Cardiac muscle cell (in vitro differentiated cells and primary cell): Measurements from ENCODE around the gene CASP2. TPM values are rescaled to one million over a fixed set of nuclear protein-coding genes. Genes with fewer than 3 reads are reported as not detected.
A peak's percentile ranks its signal among the peaks of the same experiment; 100 is the strongest.

Source experiments
- DNase-seq, 2 donors: peaks; one replicate each; pipeline versions ENCODE4 v3.0.0 to v3.0.0-alpha.2; 2010 to 2017; ENCODE audit warnings: low read depth in 1 of 2, low spot score in 1 of 2
- H3K27ac ChIP-seq: fragments of 200-600 bp; sonication (generic); 2 replicates; pipeline ENCODE4 v1.5.1; 2016
- H3K27me3 ChIP-seq: fragments of 200-600 bp; sonication (generic); 2 replicates; pipeline ENCODE4 v1.6.0; 2016; ENCODE audit warnings: control low read depth
- H3K36me3 ChIP-seq: fragments of 200-600 bp; sonication (generic); 2 replicates; pipeline ENCODE4 v1.5.1; 2016; ENCODE audit warnings: control low read depth
- H3K4me1 ChIP-seq: fragments of 200-600 bp; sonication (generic); 2 replicates; pipeline ENCODE4 v1.8.1; 2017; ENCODE audit warnings: low read depth, mild to moderate bottlenecking, mixed run types
- H3K4me3 ChIP-seq: fragments of 200-600 bp; sonication (generic); 2 replicates; pipeline ENCODE4 v1.5.1; 2016; ENCODE audit warnings: mild to moderate bottlenecking
- H3K9me3 ChIP-seq: fragments of 200-600 bp; sonication (generic); 2 replicates; pipeline ENCODE4 v1.5.1; 2017; ENCODE audit warnings: low read depth, mild to moderate bottlenecking, control low read depth
- polyA plus RNA-seq: library from polyadenylated mRNA; unstranded; fragments of >200 nt; fragmentation: Nextera tagmentation; extraction: Ambion mirVana; gene quantifications from 2 replicates; pipeline ENCODE4 v1.2.1, GENCODE V29; 2016
- total RNA-seq: library from RNA; depleted of rRNA; stranded (reverse); fragments of >200 nt; gene quantifications from 2 replicates; pipeline ENCODE4 v1.2.3, GENCODE V29; 2016
- TF ChIP-seq, protein P1 (sequence below): IDR thresholded peaks from 2 replicates; pipeline ENCODE4 v1.5.1; 2012; ENCODE audit warnings: low read depth, mild to moderate bottlenecking, low read length

Gene CASP2
- total and polyA plus RNA-seq, 2 experiments from 2014 or later = 8.9 to 11.1 TPM

GRCh38 chr7:143284591-143285469 is 3.3 kb upstream of the CASP2 start, which contains the start of gene TMEM139:
TMEM139 (plus strand) TSS chr7:143284958; CDS start chr7:143285958, 1,000 bp downstream.
- H3K9me3 ChIP-seq = no peaks in the 10 kb centered on the region
- TF ChIP-seq, protein P1, sequence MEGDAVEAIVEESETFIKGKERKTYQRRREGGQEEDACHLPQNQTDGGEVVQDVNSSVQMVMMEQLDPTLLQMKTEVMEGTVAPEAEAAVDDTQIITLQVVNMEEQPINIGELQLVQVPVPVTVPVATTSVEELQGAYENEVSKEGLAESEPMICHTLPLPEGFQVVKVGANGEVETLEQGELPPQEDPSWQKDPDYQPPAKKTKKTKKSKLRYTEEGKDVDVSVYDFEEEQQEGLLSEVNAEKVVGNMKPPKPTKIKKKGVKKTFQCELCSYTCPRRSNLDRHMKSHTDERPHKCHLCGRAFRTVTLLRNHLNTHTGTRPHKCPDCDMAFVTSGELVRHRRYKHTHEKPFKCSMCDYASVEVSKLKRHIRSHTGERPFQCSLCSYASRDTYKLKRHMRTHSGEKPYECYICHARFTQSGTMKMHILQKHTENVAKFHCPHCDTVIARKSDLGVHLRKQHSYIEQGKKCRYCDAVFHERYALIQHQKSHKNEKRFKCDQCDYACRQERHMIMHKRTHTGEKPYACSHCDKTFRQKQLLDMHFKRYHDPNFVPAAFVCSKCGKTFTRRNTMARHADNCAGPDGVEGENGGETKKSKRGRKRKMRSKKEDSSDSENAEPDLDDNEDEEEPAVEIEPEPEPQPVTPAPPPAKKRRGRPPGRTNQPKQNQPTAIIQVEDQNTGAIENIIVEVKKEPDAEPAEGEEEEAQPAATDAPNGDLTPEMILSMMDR = no peak
- H3K36me3 ChIP-seq = no peaks in the 10 kb centered on the region
- H3K27me3 ChIP-seq = no peaks in the 10 kb centered on the region
- H3K4me1 ChIP-seq = peaks cover 3% of the 10 kb centered on the region
- no peak within 1 kb of the TSS for H3K27ac ChIP-seq
- DNase-seq = peak in 1 of 2 donors; percentile 42
- no peak within 1 kb of the TSS for H3K4me3 ChIP-seq

DNA sequence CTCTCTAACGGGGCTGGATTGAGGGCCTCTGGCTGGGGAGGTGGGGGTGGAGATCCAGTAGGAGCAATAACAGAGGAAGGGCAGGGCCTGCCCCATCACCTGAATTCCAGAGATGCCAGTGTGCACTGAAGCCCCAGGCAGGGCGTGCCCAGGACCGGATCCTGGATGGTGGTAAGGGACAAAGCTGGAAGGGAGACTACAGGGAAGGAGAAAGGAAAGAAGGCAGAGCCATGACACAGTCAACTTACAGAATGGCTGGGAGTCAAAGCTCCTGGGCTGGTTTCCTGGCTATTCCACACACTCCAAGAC is 2.7 kb upstream of the CASP2 start:
- DNase-seq = no peak
- H3K36me3 ChIP-seq = no peaks in the 10 kb centered on the region
- H3K4me3 ChIP-seq = no peak overlapping the region
- TF ChIP-seq, protein P1 = no peak
- no peak overlapping the region for H3K27ac ChIP-seq
- H3K9me3 ChIP-seq = no peaks in the 10 kb centered on the region
- H3K4me1 ChIP-seq = peaks cover 3% of the 10 kb centered on the region
- no peaks in the 10 kb centered on the region for H3K27me3 ChIP-seq

GRCh38 chr7:143285806-143286521 is 2.2 kb upstream of the CASP2 start:
- no peaks in the 10 kb centered on the region for H3K36me3 ChIP-seq

DNA sequence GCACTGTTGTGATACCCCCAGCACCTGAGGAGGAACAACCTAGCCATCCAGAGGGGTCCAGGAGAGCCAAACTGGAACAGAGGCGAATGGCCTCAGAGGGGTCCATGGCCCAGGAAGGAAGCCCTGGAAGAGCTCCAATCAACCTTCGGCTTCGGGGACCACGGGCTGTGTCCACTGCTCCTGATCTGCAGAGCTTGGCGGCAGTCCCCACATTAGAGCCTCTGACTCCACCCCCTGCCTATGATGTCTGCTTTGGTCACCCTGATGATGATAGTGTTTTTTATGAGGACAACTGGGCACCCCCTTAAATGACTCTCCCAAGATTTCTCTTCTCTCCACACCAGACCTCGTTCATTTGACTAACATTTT is 1.6 kb upstream of the CASP2 start:
- Histone ChIP-seq H3K4me1 (peaks cover 3% of the 10 kb centered on the region), H3K36me3 (no peaks in the 10 kb centered on the region), H3K27me3 (no peaks in the 10 kb centered on the region), H3K9me3 (no peaks in the 10 kb centered on the region), H3K27ac (no peak overlapping the region), H3K4me3 (no peak overlapping the region)
- no peak for DNase-seq
- TF ChIP-seq, protein P1 = no peak

More at GRCh38 chr7:143285806-143286521, 2.2 kb upstream of the CASP2 start:
- H3K9me3 ChIP-seq = no peaks in the 10 kb centered on the region
- no peak for DNase-seq
- H3K27me3 ChIP-seq = no peaks in the 10 kb centered on the region
- no peak overlapping the region for H3K27ac ChIP-seq
- no peak overlapping the region for H3K4me3 ChIP-seq
- TF ChIP-seq, protein P1 = no peak
- peaks cover 3% of the 10 kb centered on the region for H3K4me1 ChIP-seq

DNA sequence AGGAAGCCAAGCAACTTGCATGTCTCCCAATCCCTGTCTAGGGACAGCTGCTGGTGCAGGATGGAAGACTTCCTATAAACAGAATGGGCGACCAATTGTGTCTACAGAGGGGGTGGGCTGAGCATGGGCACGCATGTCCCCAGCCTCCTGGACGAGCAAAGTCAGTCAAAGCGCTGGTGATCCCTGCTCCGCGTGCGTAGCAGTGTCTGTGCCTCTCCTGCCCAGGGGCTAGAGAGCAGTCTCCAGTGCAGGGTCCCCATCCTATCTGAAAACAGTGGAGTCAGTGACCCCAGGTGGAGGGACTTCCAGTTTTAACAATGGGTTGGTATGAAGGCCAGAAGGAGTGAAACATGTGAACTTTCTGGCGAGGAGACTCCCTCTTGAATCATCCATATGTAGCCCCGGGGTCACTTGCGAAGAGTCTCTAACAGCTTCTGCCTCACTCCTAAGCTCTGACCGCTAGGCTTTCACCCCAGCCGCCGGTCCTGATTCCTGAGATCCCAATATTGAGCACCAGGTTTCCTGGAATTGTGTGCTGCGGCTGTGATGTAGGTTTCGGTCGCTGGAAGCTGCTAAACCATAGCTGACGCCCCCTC is 714 bp upstream of the CASP2 start:
- Histone ChIP-seq H3K4me1 (peaks cover 3% of the 10 kb centered on the region), H3K9me3 (no peaks in the 10 kb centered on the region), H3K4me3 (no peak overlapping the region), H3K27ac (no peak overlapping the region), H3K27me3 (no peaks in the 10 kb centered on the region), H3K36me3 (peaks cover 7% of the 10 kb centered on the region)
- no peak for DNase-seq
- TF ChIP-seq, protein P1 = no peak
